ENCODE data around the gene ABCC4.

The ABCC4 gene

DNA sequence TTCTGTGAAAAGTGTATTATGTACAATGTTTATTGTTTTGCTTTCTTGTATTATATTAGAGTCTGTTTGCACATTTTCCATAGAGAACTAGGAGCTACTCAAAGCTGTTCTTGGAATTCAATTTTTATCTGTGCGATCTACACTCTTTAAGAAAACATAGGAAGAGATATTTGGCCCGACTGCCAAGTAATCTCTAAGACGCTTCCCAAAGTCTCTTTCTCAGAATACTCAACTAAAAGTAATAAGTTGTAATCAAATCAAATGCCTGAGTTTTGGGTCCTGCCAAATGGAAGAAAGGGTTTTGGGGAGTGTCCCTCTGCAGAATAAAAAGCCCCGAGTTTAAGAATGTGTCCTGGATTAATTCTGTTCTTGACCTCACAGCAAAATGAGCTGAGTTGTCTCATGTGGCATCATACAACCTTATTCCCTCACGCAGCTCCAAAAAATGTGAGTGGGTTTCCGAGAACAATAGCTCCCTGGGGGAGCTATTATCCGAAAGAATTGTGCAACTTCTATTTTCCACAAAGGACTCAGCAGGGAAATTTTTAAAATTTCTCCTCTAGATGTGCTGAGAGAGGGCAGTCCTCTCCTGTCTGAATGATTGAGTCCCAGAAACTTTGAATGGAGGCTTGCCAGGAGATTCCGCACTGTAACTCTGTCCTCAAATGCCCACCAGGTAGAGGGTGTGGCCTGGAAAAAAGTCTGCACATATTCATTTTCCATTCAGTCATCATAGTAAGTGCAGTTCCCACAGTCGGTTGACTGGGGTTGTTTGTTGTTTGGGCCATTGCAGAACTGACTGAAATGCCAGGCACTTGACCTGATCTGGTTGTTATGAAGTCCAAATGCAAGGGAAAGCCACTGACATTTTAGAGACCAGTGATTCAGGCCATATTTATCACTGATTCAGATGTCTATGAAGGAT is 309.0 kb downstream of the ABCC4 start:
- CTCF ChIA-PET = interaction anchor here (0.7 kb wide), 1 partner anchor 210 kb away, joined by 3 read pairs; no protein-coding TSS in a partner anchor
- no peak for DNase-seq (ENCODE audit: extremely low spot score)
- TF ChIP-seq LEF1 (IDR thresholded peaks at IDR 0.05; ENCODE audit: borderline replicate concordance) (no peak), FOXA1 (IDR thresholded peaks at IDR 0.05) (no peak), FOXK2 (IDR thresholded peaks at IDR 0.05) (no peak), SUZ12 (IDR thresholded peaks at IDR 0.05) (no peak), ARNT (IDR thresholded peaks at IDR 0.05) (no peak), CTBP1 (IDR thresholded peaks at IDR 0.05; ENCODE audit: borderline replicate concordance) (no peak), ELF4 (IDR thresholded peaks at IDR 0.05) (no peak), L3MBTL2 (conservative IDR thresholded peaks at IDR 0.05) (no peak), HDGF (IDR thresholded peaks at IDR 0.05; ENCODE audit: borderline replicate concordance) (no peak), TARDBP (IDR thresholded peaks at IDR 0.05) (no peak), FOXM1 (IDR thresholded peaks at IDR 0.05; ENCODE audit: borderline replicate concordance) (no peak), ZNF384 (IDR thresholded peaks at IDR 0.05) (no peak), NFRKB (IDR thresholded peaks at IDR 0.05) (no peak), SP1 (IDR thresholded peaks at IDR 0.05) (no peak)
- TF ChIP-seq, protein P1, sequence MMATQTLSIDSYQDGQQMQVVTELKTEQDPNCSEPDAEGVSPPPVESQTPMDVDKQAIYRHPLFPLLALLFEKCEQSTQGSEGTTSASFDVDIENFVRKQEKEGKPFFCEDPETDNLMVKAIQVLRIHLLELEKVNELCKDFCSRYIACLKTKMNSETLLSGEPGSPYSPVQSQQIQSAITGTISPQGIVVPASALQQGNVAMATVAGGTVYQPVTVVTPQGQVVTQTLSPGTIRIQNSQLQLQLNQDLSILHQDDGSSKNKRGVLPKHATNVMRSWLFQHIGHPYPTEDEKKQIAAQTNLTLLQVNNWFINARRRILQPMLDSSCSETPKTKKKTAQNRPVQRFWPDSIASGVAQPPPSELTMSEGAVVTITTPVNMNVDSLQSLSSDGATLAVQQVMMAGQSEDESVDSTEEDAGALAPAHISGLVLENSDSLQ (IDR thresholded peaks at IDR 0.05) = no peak
- POLR2A ChIA-PET = no interaction called here

DNA sequence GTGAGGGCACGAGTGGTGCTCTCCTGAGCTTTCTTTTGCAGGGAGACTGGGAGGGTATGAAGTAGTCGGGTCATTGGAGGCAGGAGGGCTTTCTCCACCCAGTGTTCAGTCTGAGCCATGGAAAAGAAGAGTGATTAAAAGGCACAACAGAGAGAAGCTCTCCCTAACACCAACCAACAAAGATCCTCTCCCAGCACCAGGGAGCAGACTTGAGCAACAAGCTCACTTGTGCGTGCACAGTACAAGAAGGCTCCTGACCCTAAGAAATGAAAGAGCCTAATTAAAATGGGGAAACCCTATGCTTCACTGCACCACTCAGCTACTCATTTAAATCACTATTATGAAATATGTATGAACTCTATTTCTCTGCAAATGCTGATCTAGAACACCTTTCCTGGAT is 312.6 kb downstream of the ABCC4 start:
- DNase-seq (ENCODE audit: extremely low spot score) = peak; percentile 15
- CTCF ChIA-PET = no interaction called here
- TF ChIP-seq ELF4 (IDR thresholded peaks at IDR 0.05) (no peak), SP1 (IDR thresholded peaks at IDR 0.05) (no peak), TARDBP (IDR thresholded peaks at IDR 0.05) (no peak), BHLHE40 (IDR thresholded peaks at IDR 0.05; ENCODE audit: borderline replicate concordance) (no peak), LEF1 (IDR thresholded peaks at IDR 0.05; ENCODE audit: borderline replicate concordance) (no peak)
- TF ChIP-seq, protein P1 (IDR thresholded peaks at IDR 0.05) = no peak
- POLR2A ChIA-PET = no interaction called here

- CTCF ChIA-PET = no interaction called here
- POLR2A ChIA-PET = no interaction called here
- TF ChIP-seq HDGF (IDR thresholded peaks at IDR 0.05; ENCODE audit: borderline replicate concordance) (no peak), FOXM1 (IDR thresholded peaks at IDR 0.05; ENCODE audit: borderline replicate concordance) (no peak), L3MBTL2 (conservative IDR thresholded peaks at IDR 0.05) (no peak), TARDBP (IDR thresholded peaks at IDR 0.05) (no peak), SUZ12 (IDR thresholded peaks at IDR 0.05) (no peak), SP1 (IDR thresholded peaks at IDR 0.05) (no peak), LEF1 (IDR thresholded peaks at IDR 0.05; ENCODE audit: borderline replicate concordance) (no peak), CTBP1 (IDR thresholded peaks at IDR 0.05; ENCODE audit: borderline replicate concordance) (no peak), ZNF384 (IDR thresholded peaks at IDR 0.05) (no peak), ELF4 (IDR thresholded peaks at IDR 0.05) (no peak), BHLHE40 (IDR thresholded peaks at IDR 0.05; ENCODE audit: borderline replicate concordance) (no peak), FOXA1 (IDR thresholded peaks at IDR 0.05) (no peak), NFRKB (IDR thresholded peaks at IDR 0.05) (no peak), FOXK2 (IDR thresholded peaks at IDR 0.05) (no peak)
- TF ChIP-seq, protein P1 (IDR thresholded peaks at IDR 0.05) = no peak
- DNase-seq (ENCODE audit: extremely low spot score) = no peak
Measured at GRCh38 chr13:94987869-94988268, 313.4 kb downstream of the ABCC4 start.

GRCh38 chr13:94987081-94987480 is 314.2 kb downstream of the ABCC4 start:
- DNase-seq (ENCODE audit: extremely low spot score) = no peak
- CTCF ChIA-PET = no interaction called here
- TF ChIP-seq SP1 (IDR thresholded peaks at IDR 0.05) (no peak), TARDBP (IDR thresholded peaks at IDR 0.05) (no peak), L3MBTL2 (conservative IDR thresholded peaks at IDR 0.05) (no peak), ZNF384 (IDR thresholded peaks at IDR 0.05) (no peak), FOXK2 (IDR thresholded peaks at IDR 0.05) (no peak), HDGF (IDR thresholded peaks at IDR 0.05; ENCODE audit: borderline replicate concordance) (no peak), FOXA1 (IDR thresholded peaks at IDR 0.05) (no peak), FOXM1 (IDR thresholded peaks at IDR 0.05; ENCODE audit: borderline replicate concordance) (no peak), NFRKB (IDR thresholded peaks at IDR 0.05) (no peak), LEF1 (IDR thresholded peaks at IDR 0.05; ENCODE audit: borderline replicate concordance) (no peak), ARNT (IDR thresholded peaks at IDR 0.05) (no peak), SUZ12 (IDR thresholded peaks at IDR 0.05) (no peak), CTBP1 (IDR thresholded peaks at IDR 0.05; ENCODE audit: borderline replicate concordance) (no peak), ELF4 (IDR thresholded peaks at IDR 0.05) (no peak), BHLHE40 (IDR thresholded peaks at IDR 0.05; ENCODE audit: borderline replicate concordance) (no peak)
- TF ChIP-seq, protein P1 (IDR thresholded peaks at IDR 0.05) = no peak
- POLR2A ChIA-PET = no interaction called here

DNA sequence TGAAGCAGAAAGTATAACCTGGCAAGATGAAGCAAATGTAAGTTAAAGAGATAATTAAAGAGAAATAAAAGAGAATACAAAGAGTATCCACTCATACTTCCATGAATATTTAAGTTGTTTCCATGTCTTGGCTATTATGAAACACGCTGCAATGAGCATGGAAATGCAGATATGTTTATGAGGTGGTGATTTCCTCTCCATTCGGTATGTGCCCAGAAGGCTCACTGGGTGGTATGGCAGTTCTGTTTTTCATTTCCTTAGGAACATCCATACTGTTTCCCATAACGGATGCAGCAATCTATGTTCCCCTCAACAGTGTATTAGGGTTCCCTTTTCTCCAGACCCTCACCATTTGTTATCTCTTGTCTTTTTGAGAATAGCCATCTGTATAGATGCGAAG is 316.3 kb downstream of the ABCC4 start:
- TF ChIP-seq ELF4 (IDR thresholded peaks at IDR 0.05) (no peak), FOXK2 (IDR thresholded peaks at IDR 0.05) (no peak), CTBP1 (IDR thresholded peaks at IDR 0.05; ENCODE audit: borderline replicate concordance) (no peak), ZNF384 (IDR thresholded peaks at IDR 0.05) (no peak), L3MBTL2 (conservative IDR thresholded peaks at IDR 0.05) (no peak), FOXA1 (IDR thresholded peaks at IDR 0.05) (no peak), SUZ12 (IDR thresholded peaks at IDR 0.05) (no peak), BHLHE40 (IDR thresholded peaks at IDR 0.05; ENCODE audit: borderline replicate concordance) (no peak), ARNT (IDR thresholded peaks at IDR 0.05) (no peak), NFRKB (IDR thresholded peaks at IDR 0.05) (no peak), HDGF (IDR thresholded peaks at IDR 0.05; ENCODE audit: borderline replicate concordance) (no peak), TARDBP (IDR thresholded peaks at IDR 0.05) (no peak), SP1 (IDR thresholded peaks at IDR 0.05) (no peak), LEF1 (IDR thresholded peaks at IDR 0.05; ENCODE audit: borderline replicate concordance) (no peak), FOXM1 (IDR thresholded peaks at IDR 0.05; ENCODE audit: borderline replicate concordance) (no peak)
- TF ChIP-seq, protein P1 (IDR thresholded peaks at IDR 0.05) = no peak
- ChIA-PET CTCF (no interaction called here), POLR2A (no interaction called here)
- no peak for DNase-seq (ENCODE audit: extremely low spot score)

All from HEK293T (cell line).